ENCODE results near the gene IGSF5. TPM values are rescaled to one million over a fixed set of nuclear protein-coding genes. Genes with fewer than 3 reads are reported as not detected.

Gene IGSF5
- total and polyA plus RNA-seq, 2 donors (not counting 1 experiment from before 2014, with no cell fraction given) = not detected

DNA sequence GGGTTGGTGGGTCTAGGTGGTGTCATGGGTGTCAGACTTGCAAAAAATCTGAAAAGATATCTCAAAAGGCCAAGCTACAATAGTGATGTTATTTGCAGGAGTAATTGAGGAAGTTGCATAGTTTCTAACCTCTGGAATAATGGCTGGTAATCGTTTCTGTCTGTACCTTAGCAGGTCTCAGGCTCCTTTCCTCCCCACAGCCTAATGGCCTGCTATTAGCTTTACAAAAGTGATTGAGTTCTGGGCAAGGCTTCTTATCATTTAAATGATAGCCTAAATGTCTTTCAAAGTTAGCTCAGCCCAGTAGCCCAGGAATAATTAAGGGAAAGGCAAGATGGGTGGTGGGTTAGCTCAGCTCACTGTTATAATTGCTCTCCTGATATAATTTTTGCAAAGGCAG is 37.7 kb upstream of the IGSF5 start:
- Histone ChIP-seq H3K9me3 (ENCODE audit: control insufficient read depth, insufficient read depth, low read depth, low read length) (no peaks in the 10 kb centered on the region), H4K20me1 (ENCODE audit: control insufficient read depth, extremely low read depth, insufficient read depth, low read length) (no peaks in the 10 kb centered on the region), H2AFZ (ENCODE audit: low read length) (no peak overlapping the region), H3K36me3 (ENCODE audit: control insufficient read depth, insufficient read depth, low read length) (no peaks in the 10 kb centered on the region), H3K4me3 (replicated peaks in 1 of 4; ENCODE audit: control extremely low read depth in 1 of 4, insufficient read depth in 1 of 4, low read depth in 3 of 4, low read length in 4 of 4) (no peak overlapping the region), H3K9ac (ENCODE audit: insufficient read depth, low read length) (no peak overlapping the region), H3K27ac (ENCODE audit: insufficient read depth, low read length) (no peak overlapping the region), H3K4me2 (ENCODE audit: extremely low read depth, insufficient read depth, low read length) (no peak overlapping the region), H3K79me2 (ENCODE audit: control insufficient read depth, insufficient read depth, low read length) (no peaks in the 10 kb centered on the region), H3K4me1 (ENCODE audit: control insufficient read depth, extremely low read depth, insufficient read depth, low read length) (no peaks in the 10 kb centered on the region), H3K27me3 (ENCODE audit: control insufficient read depth, insufficient read depth, low read length) (no peaks in the 10 kb centered on the region)
- no peak for DNase-seq (ENCODE audit: low read depth in 2 of 2)
- TF ChIP-seq EZH2 (IDR thresholded peaks at IDR 0.05; ENCODE audit: low read length, missing control alignments) = no peak
- TF ChIP-seq, protein P1, sequence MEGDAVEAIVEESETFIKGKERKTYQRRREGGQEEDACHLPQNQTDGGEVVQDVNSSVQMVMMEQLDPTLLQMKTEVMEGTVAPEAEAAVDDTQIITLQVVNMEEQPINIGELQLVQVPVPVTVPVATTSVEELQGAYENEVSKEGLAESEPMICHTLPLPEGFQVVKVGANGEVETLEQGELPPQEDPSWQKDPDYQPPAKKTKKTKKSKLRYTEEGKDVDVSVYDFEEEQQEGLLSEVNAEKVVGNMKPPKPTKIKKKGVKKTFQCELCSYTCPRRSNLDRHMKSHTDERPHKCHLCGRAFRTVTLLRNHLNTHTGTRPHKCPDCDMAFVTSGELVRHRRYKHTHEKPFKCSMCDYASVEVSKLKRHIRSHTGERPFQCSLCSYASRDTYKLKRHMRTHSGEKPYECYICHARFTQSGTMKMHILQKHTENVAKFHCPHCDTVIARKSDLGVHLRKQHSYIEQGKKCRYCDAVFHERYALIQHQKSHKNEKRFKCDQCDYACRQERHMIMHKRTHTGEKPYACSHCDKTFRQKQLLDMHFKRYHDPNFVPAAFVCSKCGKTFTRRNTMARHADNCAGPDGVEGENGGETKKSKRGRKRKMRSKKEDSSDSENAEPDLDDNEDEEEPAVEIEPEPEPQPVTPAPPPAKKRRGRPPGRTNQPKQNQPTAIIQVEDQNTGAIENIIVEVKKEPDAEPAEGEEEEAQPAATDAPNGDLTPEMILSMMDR (conservative IDR thresholded peaks at IDR 0.05 in 1 of 2, IDR thresholded peaks at IDR 0.05 in 1 of 2; ENCODE audit: low read depth in 1 of 2, low read length in 2 of 2) = no peak

DNA sequence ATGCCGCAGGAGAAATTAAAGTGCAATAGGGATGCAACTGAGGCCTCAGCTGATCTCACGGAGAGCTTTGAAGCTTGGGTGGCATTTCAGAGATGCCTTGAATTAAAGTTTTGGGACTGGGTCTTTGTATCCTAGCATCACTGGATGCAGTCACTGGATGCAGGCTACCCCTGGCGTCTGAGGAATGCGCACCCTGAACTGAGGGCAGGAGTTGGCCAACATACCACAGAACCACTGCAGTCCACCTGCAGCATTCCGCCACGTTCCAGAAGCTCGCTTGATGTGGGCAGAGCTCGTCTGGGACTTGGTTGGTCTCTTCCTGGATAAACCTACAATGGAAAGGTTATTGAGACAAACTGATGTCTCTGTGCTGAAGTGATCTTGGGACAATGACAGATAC is 34.1 kb upstream of the IGSF5 start:
- Histone ChIP-seq H3K4me2 (ENCODE audit: extremely low read depth, insufficient read depth, low read length) (no peak overlapping the region), H3K4me1 (ENCODE audit: control insufficient read depth, extremely low read depth, insufficient read depth, low read length) (no peaks in the 10 kb centered on the region), H3K79me2 (ENCODE audit: control insufficient read depth, insufficient read depth, low read length) (no peaks in the 10 kb centered on the region), H4K20me1 (ENCODE audit: control insufficient read depth, extremely low read depth, insufficient read depth, low read length) (no peaks in the 10 kb centered on the region), H3K36me3 (ENCODE audit: control insufficient read depth, insufficient read depth, low read length) (no peaks in the 10 kb centered on the region), H3K27ac (ENCODE audit: insufficient read depth, low read length) (no peak overlapping the region), H2AFZ (ENCODE audit: low read length) (no peak overlapping the region), H3K4me3 (replicated peaks in 1 of 4; ENCODE audit: control extremely low read depth in 1 of 4, insufficient read depth in 1 of 4, low read depth in 3 of 4, low read length in 4 of 4) (no peak overlapping the region), H3K27me3 (ENCODE audit: control insufficient read depth, insufficient read depth, low read length) (no peaks in the 10 kb centered on the region), H3K9me3 (ENCODE audit: control insufficient read depth, insufficient read depth, low read depth, low read length) (no peaks in the 10 kb centered on the region), H3K9ac (ENCODE audit: insufficient read depth, low read length) (no peak overlapping the region)
- no peak for DNase-seq (ENCODE audit: low read depth in 2 of 2)
- TF ChIP-seq EZH2 (IDR thresholded peaks at IDR 0.05; ENCODE audit: low read length, missing control alignments) = no peak
- TF ChIP-seq, protein P1 (conservative IDR thresholded peaks at IDR 0.05 in 1 of 2, IDR thresholded peaks at IDR 0.05 in 1 of 2; ENCODE audit: low read depth in 1 of 2, low read length in 2 of 2) = no peak

DNA sequence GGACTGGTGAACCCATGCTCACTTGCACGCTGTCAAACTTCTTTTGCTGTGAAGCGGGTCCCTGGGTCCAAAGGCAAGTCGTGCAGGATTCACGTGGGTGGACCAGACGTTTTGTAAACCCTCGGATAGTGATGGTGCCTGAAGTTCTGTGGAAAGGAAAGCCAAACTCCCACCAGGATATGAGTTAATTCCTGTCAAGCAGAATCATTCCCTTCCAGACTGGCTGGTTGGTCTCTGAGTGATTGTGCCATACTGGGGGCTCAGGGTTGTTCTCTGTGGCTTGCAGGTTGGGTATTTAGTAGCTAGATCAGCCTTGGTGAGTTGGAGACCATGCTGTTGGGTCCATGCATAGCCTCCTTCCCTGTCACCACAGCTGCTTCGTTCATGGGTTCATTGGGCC is 32.7 kb upstream of the IGSF5 start:
- Histone ChIP-seq H3K79me2 (ENCODE audit: control insufficient read depth, insufficient read depth, low read length) (no peaks in the 10 kb centered on the region), H3K4me1 (ENCODE audit: control insufficient read depth, extremely low read depth, insufficient read depth, low read length) (no peaks in the 10 kb centered on the region), H3K27ac (ENCODE audit: insufficient read depth, low read length) (no peak overlapping the region), H3K36me3 (ENCODE audit: control insufficient read depth, insufficient read depth, low read length) (no peaks in the 10 kb centered on the region), H3K4me3 (replicated peaks in 1 of 4; ENCODE audit: control extremely low read depth in 1 of 4, insufficient read depth in 1 of 4, low read depth in 3 of 4, low read length in 4 of 4) (no peak overlapping the region), H3K27me3 (ENCODE audit: control insufficient read depth, insufficient read depth, low read length) (no peaks in the 10 kb centered on the region), H2AFZ (ENCODE audit: low read length) (no peak overlapping the region), H3K4me2 (ENCODE audit: extremely low read depth, insufficient read depth, low read length) (no peak overlapping the region), H4K20me1 (ENCODE audit: control insufficient read depth, extremely low read depth, insufficient read depth, low read length) (no peaks in the 10 kb centered on the region), H3K9ac (ENCODE audit: insufficient read depth, low read length) (no peak overlapping the region), H3K9me3 (ENCODE audit: control insufficient read depth, insufficient read depth, low read depth, low read length) (no peaks in the 10 kb centered on the region)
- no peak for DNase-seq (ENCODE audit: low read depth in 2 of 2)
- no peak for TF ChIP-seq EZH2 (IDR thresholded peaks at IDR 0.05; ENCODE audit: low read length, missing control alignments)
- TF ChIP-seq, protein P1 (conservative IDR thresholded peaks at IDR 0.05 in 1 of 2, IDR thresholded peaks at IDR 0.05 in 1 of 2; ENCODE audit: low read depth in 1 of 2, low read length in 2 of 2) = no peak

All from fibroblast of lung (primary cell).